ENCODE measurements around the gene DOK5. TPM values are rescaled to one million over a fixed set of nuclear protein-coding genes. Genes with fewer than 3 reads are reported as not detected.

DOK5 gene
- total and polyA plus RNA-seq, 2 of the 8 experiments (the other 6 are each of a cell fraction or from before 2014, with no cell fraction given), result 8.9 to 15.0 TPM

GRCh38 chr20:54464003-54464402, 11.4 kb upstream of the DOK5 start:
- whole genome bisulfite sequencing, 2 experiments (ENCODE audit: extremely low coverage in 1 of 2, insufficient coverage in 1 of 2, insufficient read length in 1 of 2, insufficient replicate concordance in 2 of 2, low coverage in 1 of 2, low lambda C conversion rate in 2 of 2, missing lambda C conversion rate in 1 of 2), result 76% methylated on average over 1 of the region's 1 CpG; no CpG with 5 or more reads in 1 of the 2 experiments
- no peak overlapping the region for H3K23ac ChIP-seq (ENCODE audit: insufficient read length)
- H3K4me3 ChIP-seq (ENCODE audit: extremely low read depth in 1 of 4, insufficient read depth in 2 of 4, low read depth in 3 of 4, low read length in 4 of 4), result no peak overlapping the region
- no peaks in the 10 kb centered on the region for H3K79me1 ChIP-seq (ENCODE audit: low read depth, low read length)
- H2AK5ac ChIP-seq (ENCODE audit: low read depth, low read length), result no peak overlapping the region
- no peak overlapping the region for H4K91ac ChIP-seq (replicated peaks; ENCODE audit: insufficient read length, low read length)
- no peak overlapping the region for H3K56ac ChIP-seq (replicated peaks; ENCODE audit: insufficient read length, low read depth, low read length)
- no peak overlapping the region for H2BK15ac ChIP-seq (ENCODE audit: low read length)
- H3K14ac ChIP-seq (ENCODE audit: insufficient read length), result no peak overlapping the region
- H4K5ac ChIP-seq (ENCODE audit: insufficient read length, low read depth, low read length), result no peak overlapping the region
- no peak overlapping the region for H2BK5ac ChIP-seq (ENCODE audit: low read depth, low read length)
- POLR2A ChIA-PET (ENCODE audit: partially characterized antibody), result no interaction called here
- no peak overlapping the region for H2BK120ac ChIP-seq (replicated peaks; ENCODE audit: low read depth, low read length)
- peaks cover 0 to 4% of the 10 kb centered on the region in 2 experiments; a peak in 2 of 4 replicates for H3K9me3 ChIP-seq (ENCODE audit: insufficient read depth in 2 of 2, low read depth in 1 of 2, low read length in 1 of 2)
- H4K20me1 ChIP-seq (replicated peaks in 1 of 2; ENCODE audit: control insufficient read depth in 1 of 2, insufficient read depth in 2 of 2, low read length in 2 of 2), result no peaks in the 10 kb centered on the region
- H3K79me2 ChIP-seq (ENCODE audit: control insufficient read depth in 1 of 2, insufficient read depth in 2 of 2, low read length in 2 of 2), result no peaks in the 10 kb centered on the region
- no peak overlapping the region for H4K8ac ChIP-seq (ENCODE audit: extremely low read depth, insufficient read depth, low read length)
- H2AFZ ChIP-seq (ENCODE audit: low read length), result no peak overlapping the region
- no peak overlapping the region for H2BK12ac ChIP-seq (ENCODE audit: low read depth, low read length)
- no peak overlapping the region for H3K27ac ChIP-seq (ENCODE audit: low read depth, low read length)
- H3K4ac ChIP-seq (replicated peaks; ENCODE audit: insufficient read length, low read depth, low read length), result no peak overlapping the region
- no peak overlapping the region for H3K4me2 ChIP-seq (ENCODE audit: insufficient read depth in 1 of 2, low read depth in 2 of 2, low read length in 2 of 2)
- no peak overlapping the region for H3K18ac ChIP-seq (ENCODE audit: extremely low read depth, low read length)
- no peak overlapping the region for H3K9ac ChIP-seq (replicated peaks in 1 of 4; ENCODE audit: extremely low read depth in 1 of 4, low read depth in 3 of 4, low read length in 3 of 4)
- H2BK20ac ChIP-seq (ENCODE audit: low read length), result no peak overlapping the region
- H3K23me2 ChIP-seq (ENCODE audit: low read depth, low read length), result no peaks in the 10 kb centered on the region
- TF ChIP-seq CHD2 (IDR thresholded peaks at IDR 0.05; ENCODE audit: low read length) (no peak), RAD21 (IDR thresholded peaks at IDR 0.05 in 1 of 2, conservative IDR thresholded peaks at IDR 0.05 in 1 of 2; ENCODE audit: low read depth in 2 of 2, low read length in 2 of 2) (no peak), EZH2 (IDR thresholded peaks at IDR 0.05; ENCODE audit: low read depth, low read length, severe bottlenecking) (no peak), NRF1 (IDR thresholded peaks at IDR 0.05; ENCODE audit: low read depth, low read length) (no peak), KDM5A (IDR thresholded peaks at IDR 0.05; ENCODE audit: low read length) (no peak), SIRT6 (IDR thresholded peaks at IDR 0.05; ENCODE audit: low read length) (no peak), ATF2 (IDR thresholded peaks at IDR 0.05; ENCODE audit: low read length) (no peak), KDM4A (IDR thresholded peaks at IDR 0.05; ENCODE audit: low read depth, low read length, severe bottlenecking) (no peak), JUND (IDR thresholded peaks at IDR 0.05; ENCODE audit: low read length) (no peak), TAF1 (IDR thresholded peaks at IDR 0.05; ENCODE audit: low read depth, low read length) (no peak), TBP (IDR thresholded peaks at IDR 0.05; ENCODE audit: low read depth, low read length) (no peak)
- H3K4me1 ChIP-seq (replicated peaks in 1 of 4; ENCODE audit: control insufficient read depth in 3 of 4, insufficient read depth in 4 of 4, low read length in 3 of 4), result no peaks in the 10 kb centered on the region
- CTCF ChIA-PET (ENCODE audit: partially characterized antibody), result no interaction called here
- DNase-seq (ENCODE audit: low read depth in 1 of 2, low spot score in 2 of 2), result no peak
- no peak for FAIRE-seq
- no peaks in the 10 kb centered on the region for H3K36me3 ChIP-seq (ENCODE audit: control insufficient read depth in 2 of 4, insufficient read depth in 4 of 4, low read length in 3 of 4)
- H3K27me3 ChIP-seq (replicated peaks in 1 of 4; ENCODE audit: control insufficient read depth in 3 of 4, extremely low read depth in 1 of 4, insufficient read depth in 3 of 4, low read length in 3 of 4), result no peaks in the 10 kb centered on the region
